GM12878 (cell line): ENCODE measurements around the gene PLEKHH1. TPM values are rescaled to one million over a fixed set of nuclear protein-coding genes. Genes with fewer than 3 reads are reported as not detected.

Source experiments
- ATAC-seq: fragments of 200-7000 bp; cut with Tn5 transposase; 3 replicates; pipeline ENCODE4 v1.9.1; 2020; ENCODE audit warnings: mild to moderate bottlenecking, moderate library complexity
- BruUV-seq: library from RNA; stranded (reverse); fragments of 400-500 nt; replicated peaks from 2 replicates; lab custom pipeline; 2021; lab: Mats Ljungman, UMichigan
- CTCF ChIA-PET: fragments of 300-600 bp; sonication (Branson Sonifier 250); formaldehyde crosslinking; extraction: SDS; loops from one replicate; lab custom pipeline; 2021; ENCODE audit warnings: inconsistent platforms; lab: Yijun Ruan, JAX
- POLR2A ChIA-PET: fragments of 350-600 bp; formaldehyde crosslinking; extraction: SDS; loops from one replicate; lab custom pipeline; 2021; ENCODE audit warnings: inconsistent platforms; lab: Charles Lee
- RAD21 ChIA-PET: fragments of 300-600 bp; sonication (Branson Sonifier 250); formaldehyde crosslinking; loops from one replicate; lab custom pipeline; 2023; ENCODE audit warnings: antibody characterized with exemption; ENCODE audit not compliant: unreplicated experiment; lab: Charles Lee
- SMC1A ChIA-PET: fragments of 300-600 bp; sonication (Branson Sonifier 250); formaldehyde crosslinking; loops from one replicate; lab custom pipeline; 2023; ENCODE audit not compliant: unreplicated experiment, uncharacterized antibody; lab: Charles Lee
- DNase-seq: peaks from one replicate; pipeline ENCODE4 v3.0.0-alpha.2; 2011; ENCODE audit warnings: low read depth, low spot score
- FAIRE-seq: peaks from 3 replicates; lab custom pipeline; 2011; peaks lifted over from hg19 to GRCh38; lab: Jason Lieb, UNC
- H2AFZ ChIP-seq: 2 replicates; pipeline ENCODE4 v1.6.0; 2011; ENCODE audit warnings: low read depth, low read length, control low read depth; ENCODE audit not compliant: control insufficient read depth
- H3K27ac ChIP-seq: 2 replicates; pipeline ENCODE4 v1.5.1; 2011; ENCODE audit warnings: control low read depth; ENCODE audit not compliant: control insufficient read depth, insufficient read depth
- H3K27me3 ChIP-seq, 2 experiments: replicated peaks in 1 of 2; 2 replicates each; pipeline versions ENCODE4 v1.6.0 to v1.6.1; 2011; ENCODE audit warnings: low read length in 1 of 2; ENCODE audit not compliant: control insufficient read depth in 2 of 2, insufficient read depth in 2 of 2
- H3K36me3 ChIP-seq, 2 experiments: 2 replicates each; pipeline ENCODE4 v1.5.1; 2011; ENCODE audit warnings: low read length in 1 of 2; ENCODE audit not compliant: control insufficient read depth in 2 of 2, insufficient read depth in 2 of 2
- H3K4me1 ChIP-seq: 2 replicates; pipeline ENCODE4 v1.6.1; 2011; ENCODE audit warnings: mild to moderate bottlenecking, low read length, moderate library complexity, mixed read lengths; ENCODE audit not compliant: control insufficient read depth, insufficient read depth
- H3K4me2 ChIP-seq: 2 replicates; pipeline ENCODE4 v1.6.0; 2011; ENCODE audit warnings: control low read depth; ENCODE audit not compliant: control insufficient read depth, insufficient read depth
- H3K4me3 ChIP-seq: fragments of 200-600 bp; sonication (generic); 2 replicates; pipeline ENCODE4 v1.5.1; 2016
- H3K79me2 ChIP-seq: 2 replicates; pipeline ENCODE4 v1.6.0; 2011; ENCODE audit warnings: low read length; ENCODE audit not compliant: control insufficient read depth, insufficient read depth
- H3K9ac ChIP-seq: 2 replicates; pipeline ENCODE4 v1.8.0; 2011; ENCODE audit warnings: low read length, control low read depth, mixed read lengths; ENCODE audit not compliant: control insufficient read depth, insufficient read depth
- H3K9me3 ChIP-seq: replicated peaks from 3 replicates; pipeline ENCODE4 v1.5.1; 2011; ENCODE audit warnings: mild to moderate bottlenecking, low read length; ENCODE audit not compliant: control insufficient read depth, insufficient read depth
- H4K20me1 ChIP-seq: 2 replicates; pipeline ENCODE4 v1.6.0; 2011; ENCODE audit not compliant: control insufficient read depth, insufficient read depth
- ASH2L ChIP-seq: fragments of 300-600, 200-600 bp; sonication (generic); IDR thresholded peaks from 2 replicates; pipeline ENCODE4 v1.6.1; 2017; ENCODE audit warnings: low read depth, mild to moderate bottlenecking, borderline replicate concordance
- EGR1 ChIP-seq, 2 experiments: IDR thresholded peaks; 1 replicate in 1 of 2; 2 replicates in 1 of 2; pipeline ENCODE4 v1.6.1; 2011 to 2012; ENCODE audit warnings: low read depth in 2 of 2, low read length in 2 of 2, borderline replicate concordance in 1 of 2, mild to moderate bottlenecking in 1 of 2, moderate library complexity in 1 of 2
- ETV6 ChIP-seq, 2 experiments: fragments of 450-650 bp in 1 of 2; IDR thresholded peaks in 1 of 2; conservative IDR thresholded peaks in 1 of 2; 2 replicates each; pipeline ENCODE4 v1.6.1; 2014; ENCODE audit warnings: antibody characterized with exemption in 1 of 2, borderline replicate concordance in 1 of 2, low read depth in 1 of 2, mild to moderate bottlenecking in 1 of 2, moderate library complexity in 1 of 2
- NRF1 ChIP-seq: conservative IDR thresholded peaks from 2 replicates; pipeline ENCODE4 v1.6.1; 2011; ENCODE audit warnings: mild to moderate bottlenecking, low read depth, low read length, improper control_type of control experiment
- PAX5 ChIP-seq: IDR thresholded peaks from 2 replicates; pipeline ENCODE4 v1.6.1; 2011; ENCODE audit warnings: low read depth, low read length, borderline replicate concordance
- POU2F2 ChIP-seq: IDR thresholded peaks from 3 replicates; pipeline ENCODE4 v1.6.1; 2011; ENCODE audit warnings: low read depth, mild to moderate bottlenecking, low read length, borderline replicate concordance
- SPI1 ChIP-seq: IDR thresholded peaks from 2 replicates; pipeline ENCODE4 v1.6.1; 2011; ENCODE audit warnings: low read depth, mild to moderate bottlenecking, low read length, moderate library complexity, borderline replicate concordance; ENCODE audit not compliant: insufficient read depth
- SUPT20H ChIP-seq: IDR thresholded peaks from 2 replicates; pipeline ENCODE4 v1.6.1; 2011; ENCODE audit warnings: low read depth, mild to moderate bottlenecking, low read length, moderate library complexity, borderline replicate concordance; ENCODE audit not compliant: control insufficient read depth
- ZNF217 ChIP-seq: fragments of 450-650 bp; IDR thresholded peaks from 2 replicates; pipeline ENCODE4 v1.6.1; 2017; ENCODE audit warnings: antibody characterized with exemption, mild to moderate bottlenecking
- ZNF622 ChIP-seq: fragments of 450-650 bp; IDR thresholded peaks from 2 replicates; pipeline ENCODE4 v1.6.1; 2017; ENCODE audit warnings: mild to moderate bottlenecking, inconsistent platforms
- WGBS: methylation state at CpG from one replicate; pipeline ENCODE4 v1.1.6; 2016; ENCODE audit warnings: low lambda C conversion rate; ENCODE audit not compliant: insufficient replicate concordance, insufficient coverage; ENCODE audit errors: missing lambda C conversion rate; 5-methylcytosine and 5-hydroxymethylcytosine counted together
- in situ Hi-C: fragments of 300-500 bp; cut with MboI; formaldehyde crosslinking; loops from 9 replicates; pipeline ENCODE4 v1.14.3; 2018; ENCODE audit warnings: mixed read lengths
- intact Hi-C: fragments of 100-400 bp; cut with micrococcal nuclease; formaldehyde crosslinking; loops from one replicate; pipeline ENCODE4 v1.14.2; 2022; ENCODE audit not compliant: unreplicated experiment
- polyA plus RNA-seq, 11 experiments: library from polyadenylated mRNA; depleted of rRNA in 4 of 11; unstranded in 6 of 11; stranded (reverse) in 5 of 11; fragments of >200 nt; fragmentation: Nextera tagmentation in 4 of 11; fragmentation: Illumina TruSeq in 1 of 11; extraction: Ambion mirVana in 4 of 11; extraction: Trizol in 1 of 11; gene quantifications; 1 replicate in 1 of 11; 2 replicates in 10 of 11; pipeline versions ENCODE4 v1.2.1 to v1.2.3, GENCODE V29; 2011 to 2016; ENCODE audit warnings: inconsistent platforms in 2 of 11, missing spikeins in 2 of 11, low read depth in 1 of 11
- total RNA-seq, 4 experiments: library from RNA; depleted of rRNA in 3 of 4; stranded (reverse); fragments of >200 nt in 3 of 4; fragmentation: Illumina TruSeq in 1 of 4; extraction: Trizol in 1 of 4; gene quantifications; 2 replicates each; pipeline versions ENCODE4 v1.2.1 to v1.2.3, GENCODE V29; 2013 to 2021
- TF ChIP-seq, protein P1 (sequence below): fragments of 150-350 bp; IDR thresholded peaks from 2 replicates; pipeline ENCODE4 v1.6.1; 2014; ENCODE audit warnings: mild to moderate bottlenecking, low read depth, low read length
- TF ChIP-seq, protein P2 (sequence below): fragments of 450-650 bp; IDR thresholded peaks from 2 replicates; pipeline ENCODE4 v1.6.1; 2018; ENCODE audit warnings: borderline replicate concordance, mild to moderate bottlenecking; ENCODE audit not compliant: partially characterized antibody
- TF ChIP-seq, protein P3 (sequence below): fragments of 450-650 bp; formaldehyde crosslinking; IDR thresholded peaks from 2 replicates; pipeline ENCODE4 v1.4.0; 2020; ENCODE audit warnings: mild to moderate bottlenecking, moderate library complexity
- TF ChIP-seq, protein P4 (sequence below): fragments of 450-650 bp; IDR thresholded peaks from 2 replicates; pipeline ENCODE4 v1.6.1; 2017; ENCODE audit warnings: borderline replicate concordance

The PLEKHH1 gene
- total and polyA plus RNA-seq, 10 of the 15 experiments (the other 5 are each of a cell fraction or from before 2014, with no cell fraction given) = 0.11 to 0.95 (median 0.41) TPM

DNA sequence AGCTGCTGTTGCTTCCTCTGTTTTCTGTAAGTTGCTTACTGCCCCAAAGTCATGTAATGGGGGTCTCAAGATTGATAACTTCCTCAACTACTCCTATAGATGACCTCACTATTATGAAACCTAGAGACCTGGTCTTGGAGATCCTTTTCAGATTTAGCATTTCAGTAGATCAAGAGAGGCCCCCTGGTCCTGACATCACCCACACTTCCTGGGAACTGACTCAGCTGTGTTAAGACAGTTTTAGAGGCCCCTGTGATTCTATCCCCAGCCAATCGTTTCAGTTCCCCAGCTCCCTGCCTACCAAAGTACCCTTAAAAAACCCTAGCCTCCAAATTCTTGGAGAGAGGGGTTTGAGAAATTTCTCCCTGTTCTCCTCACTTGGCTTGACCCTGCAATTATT lies 77.4 kb downstream of the PLEKHH1 start:
- intact Hi-C loops (no loop called here), in situ Hi-C loops (no loop called here)
- no peak overlapping the region for H3K4me2 ChIP-seq
- no peak for TF ChIP-seq ZNF622
- TF ChIP-seq, protein P1, sequence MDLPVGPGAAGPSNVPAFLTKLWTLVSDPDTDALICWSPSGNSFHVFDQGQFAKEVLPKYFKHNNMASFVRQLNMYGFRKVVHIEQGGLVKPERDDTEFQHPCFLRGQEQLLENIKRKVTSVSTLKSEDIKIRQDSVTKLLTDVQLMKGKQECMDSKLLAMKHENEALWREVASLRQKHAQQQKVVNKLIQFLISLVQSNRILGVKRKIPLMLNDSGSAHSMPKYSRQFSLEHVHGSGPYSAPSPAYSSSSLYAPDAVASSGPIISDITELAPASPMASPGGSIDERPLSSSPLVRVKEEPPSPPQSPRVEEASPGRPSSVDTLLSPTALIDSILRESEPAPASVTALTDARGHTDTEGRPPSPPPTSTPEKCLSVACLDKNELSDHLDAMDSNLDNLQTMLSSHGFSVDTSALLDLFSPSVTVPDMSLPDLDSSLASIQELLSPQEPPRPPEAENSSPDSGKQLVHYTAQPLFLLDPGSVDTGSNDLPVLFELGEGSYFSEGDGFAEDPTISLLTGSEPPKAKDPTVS = no peak
- TF ChIP-seq, protein P2, sequence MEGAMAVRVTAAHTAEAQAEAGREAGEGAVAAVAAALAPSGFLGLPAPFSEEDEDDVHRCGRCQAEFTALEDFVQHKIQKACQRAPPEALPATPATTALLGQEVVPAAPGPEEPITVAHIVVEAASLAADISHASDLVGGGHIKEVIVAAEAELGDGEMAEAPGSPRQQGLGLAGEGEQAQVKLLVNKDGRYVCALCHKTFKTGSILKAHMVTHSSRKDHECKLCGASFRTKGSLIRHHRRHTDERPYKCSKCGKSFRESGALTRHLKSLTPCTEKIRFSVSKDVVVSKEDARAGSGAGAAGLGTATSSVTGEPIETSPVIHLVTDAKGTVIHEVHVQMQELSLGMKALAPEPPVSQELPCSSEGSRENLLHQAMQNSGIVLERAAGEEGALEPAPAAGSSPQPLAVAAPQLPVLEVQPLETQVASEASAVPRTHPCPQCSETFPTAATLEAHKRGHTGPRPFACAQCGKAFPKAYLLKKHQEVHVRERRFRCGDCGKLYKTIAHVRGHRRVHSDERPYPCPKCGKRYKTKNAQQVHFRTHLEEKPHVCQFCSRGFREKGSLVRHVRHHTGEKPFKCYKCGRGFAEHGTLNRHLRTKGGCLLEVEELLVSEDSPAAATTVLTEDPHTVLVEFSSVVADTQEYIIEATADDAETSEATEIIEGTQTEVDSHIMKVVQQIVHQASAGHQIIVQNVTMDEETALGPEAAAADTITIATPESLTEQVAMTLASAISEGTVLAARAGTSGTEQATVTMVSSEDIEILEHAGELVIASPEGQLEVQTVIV = no peak
- no peak for TF ChIP-seq POU2F2
- no peak for TF ChIP-seq PAX5
- no peak for TF ChIP-seq NRF1
- no peak for TF ChIP-seq EGR1 (IDR thresholded peaks at IDR 0.05; ENCODE audit: borderline replicate concordance in 1 of 2, low read depth in 2 of 2, low read length in 2 of 2)
- no peak for TF ChIP-seq ASH2L
- no peak for TF ChIP-seq SUPT20H
- TF ChIP-seq, protein P3, sequence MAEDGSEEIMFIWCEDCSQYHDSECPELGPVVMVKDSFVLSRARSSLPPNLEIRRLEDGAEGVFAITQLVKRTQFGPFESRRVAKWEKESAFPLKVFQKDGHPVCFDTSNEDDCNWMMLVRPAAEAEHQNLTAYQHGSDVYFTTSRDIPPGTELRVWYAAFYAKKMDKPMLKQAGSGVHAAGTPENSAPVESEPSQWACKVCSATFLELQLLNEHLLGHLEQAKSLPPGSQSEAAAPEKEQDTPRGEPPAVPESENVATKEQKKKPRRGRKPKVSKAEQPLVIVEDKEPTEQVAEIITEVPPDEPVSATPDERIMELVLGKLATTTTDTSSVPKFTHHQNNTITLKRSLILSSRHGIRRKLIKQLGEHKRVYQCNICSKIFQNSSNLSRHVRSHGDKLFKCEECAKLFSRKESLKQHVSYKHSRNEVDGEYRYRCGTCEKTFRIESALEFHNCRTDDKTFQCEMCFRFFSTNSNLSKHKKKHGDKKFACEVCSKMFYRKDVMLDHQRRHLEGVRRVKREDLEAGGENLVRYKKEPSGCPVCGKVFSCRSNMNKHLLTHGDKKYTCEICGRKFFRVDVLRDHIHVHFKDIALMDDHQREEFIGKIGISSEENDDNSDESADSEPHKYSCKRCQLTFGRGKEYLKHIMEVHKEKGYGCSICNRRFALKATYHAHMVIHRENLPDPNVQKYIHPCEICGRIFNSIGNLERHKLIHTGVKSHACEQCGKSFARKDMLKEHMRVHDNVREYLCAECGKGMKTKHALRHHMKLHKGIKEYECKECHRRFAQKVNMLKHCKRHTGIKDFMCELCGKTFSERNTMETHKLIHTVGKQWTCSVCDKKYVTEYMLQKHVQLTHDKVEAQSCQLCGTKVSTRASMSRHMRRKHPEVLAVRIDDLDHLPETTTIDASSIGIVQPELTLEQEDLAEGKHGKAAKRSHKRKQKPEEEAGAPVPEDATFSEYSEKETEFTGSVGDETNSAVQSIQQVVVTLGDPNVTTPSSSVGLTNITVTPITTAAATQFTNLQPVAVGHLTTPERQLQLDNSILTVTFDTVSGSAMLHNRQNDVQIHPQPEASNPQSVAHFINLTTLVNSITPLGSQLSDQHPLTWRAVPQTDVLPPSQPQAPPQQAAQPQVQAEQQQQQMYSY (CRISPR knock-in tag) = no peak
- no peak for TF ChIP-seq ETV6 (conservative IDR thresholded peaks at IDR 0.05 in 1 of 2, IDR thresholded peaks at IDR 0.05 in 1 of 2; ENCODE audit: borderline replicate concordance in 1 of 2, low read depth in 1 of 2)
- no peak for TF ChIP-seq ZNF217
- no peak for TF ChIP-seq SPI1
- TF ChIP-seq, protein P4, sequence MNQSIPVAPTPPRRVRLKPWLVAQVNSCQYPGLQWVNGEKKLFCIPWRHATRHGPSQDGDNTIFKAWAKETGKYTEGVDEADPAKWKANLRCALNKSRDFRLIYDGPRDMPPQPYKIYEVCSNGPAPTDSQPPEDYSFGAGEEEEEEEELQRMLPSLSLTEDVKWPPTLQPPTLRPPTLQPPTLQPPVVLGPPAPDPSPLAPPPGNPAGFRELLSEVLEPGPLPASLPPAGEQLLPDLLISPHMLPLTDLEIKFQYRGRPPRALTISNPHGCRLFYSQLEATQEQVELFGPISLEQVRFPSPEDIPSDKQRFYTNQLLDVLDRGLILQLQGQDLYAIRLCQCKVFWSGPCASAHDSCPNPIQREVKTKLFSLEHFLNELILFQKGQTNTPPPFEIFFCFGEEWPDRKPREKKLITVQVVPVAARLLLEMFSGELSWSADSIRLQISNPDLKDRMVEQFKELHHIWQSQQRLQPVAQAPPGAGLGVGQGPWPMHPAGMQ = no peak

More for the DNA sequence above, 77.4 kb downstream of the PLEKHH1 start:
- no TSS peak for BruUV-seq
- Histone ChIP-seq H3K9ac (no peak overlapping the region), H3K27me3 (no peaks in the 10 kb centered on the region), H2AFZ (no peak overlapping the region), H3K27ac (no peak overlapping the region), H3K4me1 (no peaks in the 10 kb centered on the region), H3K9me3 (no peaks in the 10 kb centered on the region), H3K4me3 (no peak overlapping the region), H3K79me2 (no peaks in the 10 kb centered on the region), H4K20me1 (no peaks in the 10 kb centered on the region), H3K36me3 (no peaks in the 10 kb centered on the region)
- CTCF ChIA-PET = interaction anchor here (1.2 to 5.1 kb wide), 4 partner anchors 9 to 93 kb away, joined by 5 to 30 read pairs (median 8); partner anchors contain the start of gene PIGH
- no peak for ATAC-seq
- SMC1A ChIA-PET = interaction anchor here (0.6 to 1.3 kb wide), 5 partner anchors 11 to 93 kb away, joined by 3 to 4 read pairs (median 3); no protein-coding TSS in a partner anchor
- no peak for DNase-seq
- FAIRE-seq = no peak
- 4% methylated on average over 1 of the region's 1 CpG for WGBS
- POLR2A ChIA-PET = no interaction called here
- RAD21 ChIA-PET = interaction anchor here (0.9 to 1.4 kb wide), 2 partner anchors 94 to 96 kb away, joined by 3 to 4 read pairs; no protein-coding TSS in a partner anchor
